Kidney (tissue), 14 donors: ENCODE measurements around the gene RPL38. TPM values are rescaled to one million over a fixed set of nuclear protein-coding genes. Genes with fewer than 3 reads are reported as not detected.
A peak's percentile ranks its signal among the peaks of the same experiment; 100 is the strongest.

Source experiments
- DNase-seq, 5 donors: peaks; one replicate each; pipeline ENCODE4 v3.0.0-alpha.2; 2013 to 2020
- FAIRE-seq: peaks from 2 replicates; lab custom pipeline; 2012; peaks lifted over from hg19 to GRCh38; lab: Jason Lieb, UNC
- H3K27ac ChIP-seq, 2 donors: one replicate each; pipeline ENCODE4 v1.7.0; 2013; ENCODE audit warnings: low read depth in 2 of 2, low read length in 2 of 2, inconsistent platforms in 1 of 2
- H3K27me3 ChIP-seq: one replicate; pipeline ENCODE4 v1.7.1; 2013; ENCODE audit warnings: low read length, inconsistent platforms; ENCODE audit not compliant: control insufficient read depth, insufficient read depth
- H3K36me3 ChIP-seq, 3 donors: one replicate each; pipeline versions ENCODE4 v1.7.0 to v1.7.1; 2013; ENCODE audit warnings: low read length in 3 of 3, control low read depth in 1 of 3, inconsistent platforms in 1 of 3; ENCODE audit not compliant: insufficient read depth in 3 of 3, control insufficient read depth in 2 of 3
- H3K4me1 ChIP-seq, 3 donors: one replicate each; pipeline versions ENCODE4 v1.7.0 to v1.7.1; 2013; ENCODE audit warnings: low read length in 3 of 3, inconsistent platforms in 1 of 3, low read depth in 1 of 3; ENCODE audit not compliant: control insufficient read depth in 2 of 3, insufficient read depth in 2 of 3
- H3K4me3 ChIP-seq, 3 donors: one replicate each; pipeline versions ENCODE4 v1.7.0 to v1.8.1; 2013; ENCODE audit warnings: low read length in 3 of 3, control low read depth in 1 of 3, inconsistent platforms in 1 of 3
- H3K9ac ChIP-seq, 3 donors: one replicate each; pipeline versions ENCODE4 v1.7.0 to v1.7.1; 2013; ENCODE audit warnings: low read length in 3 of 3, control low read depth in 1 of 3, inconsistent platforms in 1 of 3
- H3K9me3 ChIP-seq, 3 donors: one replicate each; pipeline versions ENCODE4 v1.7.0 to v1.7.1; 2013; ENCODE audit warnings: low read length in 3 of 3, control low read depth in 1 of 3, inconsistent platforms in 1 of 3; ENCODE audit not compliant: control insufficient read depth in 2 of 3, insufficient read depth in 1 of 3
- CTCF ChIP-seq: IDR thresholded peaks from 3 replicates; pipeline ENCODE4 v1.5.1; 2012; ENCODE audit warnings: mild to moderate bottlenecking, moderate library complexity, borderline replicate concordance; ENCODE audit not compliant: insufficient read depth; ENCODE audit errors: extremely low read depth
- intact Hi-C: fragments of 100-400 bp; cut with DNase I; formaldehyde crosslinking; loops from one replicate; pipeline ENCODE4 v1.11.1; 2022
- polyA plus RNA-seq: library from polyadenylated mRNA; stranded (reverse); fragments of 350-450 nt; fragmentation: Illumina TruSeq; extraction: RNeasy Lipid Tissue Mini Kit (QIAGEN cat#74804); gene quantifications from one replicate; pipeline ENCODE4 v1.2.3, GENCODE V29; 2014; ENCODE audit warnings: low read depth, low replicate concordance; ENCODE audit not compliant: insufficient read depth
- total RNA-seq: library from RNA; stranded (reverse); fragmentation: NEBNext Ultra II Directional; extraction: Animal tissue kit (Norgen Biotek cat#: 25700); gene quantifications from one replicate; pipeline ENCODE4 v1.2.1, GENCODE V29; 2021
- donor health status: control.
- donor health status: control.
- donor health status: control.
- donor health status: control.
- donor health status: control.
- donor health status: DM: yes; HTN: yes; CAD: no.
- donor health status: Normal renal cell carcinoma (clear cell type).

Gene RPL38
- total and polyA plus RNA-seq, 2 donors from 2014 or later = 664 to 1,966 TPM

- intact Hi-C loops = no loop called here
- no peak overlapping the region for H3K9ac ChIP-seq
- TF ChIP-seq CTCF = no peak
- no peak for FAIRE-seq
- H3K9me3 ChIP-seq = no peaks in the 10 kb centered on the region
- H3K4me1 ChIP-seq = no peaks in the 10 kb centered on the region
- no peak overlapping the region for H3K4me3 ChIP-seq
- H3K36me3 ChIP-seq = no peaks in the 10 kb centered on the region
- H3K27me3 ChIP-seq = no peaks in the 10 kb centered on the region
- H3K27ac ChIP-seq = no peak overlapping the region
- DNase-seq = peak in 1 of 5 donors; percentile 5
Observed at GRCh38 chr17:74165797-74166365, 37.6 kb upstream of the RPL38 start.

- FAIRE-seq (no peak), DNase-seq (no peak)
- no peak overlapping the region for H3K9ac ChIP-seq
- H3K36me3 ChIP-seq = no peaks in the 10 kb centered on the region
- intact Hi-C loops = no loop called here
- H3K4me3 ChIP-seq = no peak overlapping the region
- no peak for TF ChIP-seq CTCF
- H3K9me3 ChIP-seq = no peaks in the 10 kb centered on the region
- H3K27ac ChIP-seq = no peak overlapping the region
- no peaks in the 10 kb centered on the region for H3K4me1 ChIP-seq
- H3K27me3 ChIP-seq = no peaks in the 10 kb centered on the region
Observed at GRCh38 chr17:74170924-74171323, 32.6 kb upstream of the RPL38 start.

- FAIRE-seq = no peak
- Histone ChIP-seq H3K27me3 (no peaks in the 10 kb centered on the region), H3K36me3 (no peaks in the 10 kb centered on the region), H3K9me3 (no peaks in the 10 kb centered on the region), H3K9ac (no peak overlapping the region), H3K4me3 (no peak overlapping the region), H3K27ac (no peak overlapping the region), H3K4me1 (no peaks in the 10 kb centered on the region)
- intact Hi-C loops = no loop called here
- DNase-seq = no peak
- no peak for TF ChIP-seq CTCF
Observed at GRCh38 chr17:74172700-74173099, 30.8 kb upstream of the RPL38 start.

- H3K9ac ChIP-seq = no peak overlapping the region
- intact Hi-C loops = no loop called here
- no peak overlapping the region for H3K4me3 ChIP-seq
- TF ChIP-seq CTCF = peak; percentile 63
- DNase-seq (peak; percentile 70 to 89 (median 85)), FAIRE-seq (no peak)
- no peak overlapping the region for H3K27ac ChIP-seq
- no peaks in the 10 kb centered on the region for H3K36me3 ChIP-seq
- H3K27me3 ChIP-seq = no peaks in the 10 kb centered on the region
- H3K4me1 ChIP-seq = no peaks in the 10 kb centered on the region
- no peaks in the 10 kb centered on the region for H3K9me3 ChIP-seq
Observed at GRCh38 chr17:74176546-74177001, 26.9 kb upstream of the RPL38 start.
